Measurements from ENCODE around the gene TEX48.

Gene TEX48

GRCh38 chr9:114688379-114688778 is 6.4 kb upstream of the TEX48 start:
- ATAC-seq (ENCODE audit: low read depth), result no peak
- H3K4me3 ChIP-seq (ENCODE audit: severe bottlenecking), result no peak overlapping the region
- H3K36me3 ChIP-seq (ENCODE audit: low read depth), result no peaks in the 10 kb centered on the region
- H3K4me1 ChIP-seq (ENCODE audit: insufficient read depth, poor library complexity, severe bottlenecking), result peaks cover 23% of the 10 kb centered on the region
- no peak for DNase-seq (ENCODE audit: low spot score)
- no peaks in the 10 kb centered on the region for H3K9me3 ChIP-seq (ENCODE audit: severe bottlenecking)
- TF ChIP-seq CTCF (IDR thresholded peaks at IDR 0.05; ENCODE audit: poor library complexity, severe bottlenecking), result no peak
- H3K27ac ChIP-seq (ENCODE audit: poor library complexity, severe bottlenecking), result no peak overlapping the region
- H3K27me3 ChIP-seq (ENCODE audit: insufficient read depth, poor library complexity, severe bottlenecking), result no peaks in the 10 kb centered on the region

GRCh38 chr9:114687034-114687433 is 5.0 kb upstream of the TEX48 start:
- ATAC-seq (ENCODE audit: low read depth) (peak; percentile 26; the same call in 1 of the 3 replicates), DNase-seq (ENCODE audit: low spot score) (no peak)
- Histone ChIP-seq H3K27me3 (ENCODE audit: insufficient read depth, poor library complexity, severe bottlenecking) (no peaks in the 10 kb centered on the region), H3K9me3 (ENCODE audit: severe bottlenecking) (no peaks in the 10 kb centered on the region), H3K4me3 (ENCODE audit: severe bottlenecking) (no peak overlapping the region), H3K27ac (ENCODE audit: poor library complexity, severe bottlenecking) (peak overlapping the region; percentile 3), H3K36me3 (ENCODE audit: low read depth) (no peaks in the 10 kb centered on the region), H3K4me1 (ENCODE audit: insufficient read depth, poor library complexity, severe bottlenecking) (peaks cover 21% of the 10 kb centered on the region)
- no peak for TF ChIP-seq CTCF (IDR thresholded peaks at IDR 0.05; ENCODE audit: poor library complexity, severe bottlenecking)

GRCh38 chr9:114685951-114686350 is 4.0 kb upstream of the TEX48 start:
- no peaks in the 10 kb centered on the region for H3K9me3 ChIP-seq (ENCODE audit: severe bottlenecking)
- no peak for DNase-seq (ENCODE audit: low spot score)
- no peak for TF ChIP-seq CTCF (IDR thresholded peaks at IDR 0.05; ENCODE audit: poor library complexity, severe bottlenecking)
- no peak overlapping the region for H3K4me3 ChIP-seq (ENCODE audit: severe bottlenecking)
- no peak for ATAC-seq (ENCODE audit: low read depth)
- no peak overlapping the region for H3K27ac ChIP-seq (ENCODE audit: poor library complexity, severe bottlenecking)
- H3K36me3 ChIP-seq (ENCODE audit: low read depth), result no peaks in the 10 kb centered on the region
- peaks cover 15% of the 10 kb centered on the region for H3K4me1 ChIP-seq (ENCODE audit: insufficient read depth, poor library complexity, severe bottlenecking)
- no peaks in the 10 kb centered on the region for H3K27me3 ChIP-seq (ENCODE audit: insufficient read depth, poor library complexity, severe bottlenecking)

GRCh38 chr9:114684036-114684435 is 2.0 kb upstream of the TEX48 start:
- no peak overlapping the region for H3K4me3 ChIP-seq (ENCODE audit: severe bottlenecking)
- H3K9me3 ChIP-seq (ENCODE audit: severe bottlenecking), result no peaks in the 10 kb centered on the region
- peaks cover 7% of the 10 kb centered on the region for H3K4me1 ChIP-seq (ENCODE audit: insufficient read depth, poor library complexity, severe bottlenecking)
- H3K27me3 ChIP-seq (ENCODE audit: insufficient read depth, poor library complexity, severe bottlenecking), result no peaks in the 10 kb centered on the region
- H3K27ac ChIP-seq (ENCODE audit: poor library complexity, severe bottlenecking), result no peak overlapping the region
- no peak for TF ChIP-seq CTCF (IDR thresholded peaks at IDR 0.05; ENCODE audit: poor library complexity, severe bottlenecking)
- H3K36me3 ChIP-seq (ENCODE audit: low read depth), result no peaks in the 10 kb centered on the region
- ATAC-seq (ENCODE audit: low read depth), result no peak
- no peak for DNase-seq (ENCODE audit: low spot score)

- Histone ChIP-seq H3K9me3 (ENCODE audit: severe bottlenecking) (no peaks in the 10 kb centered on the region), H3K27ac (ENCODE audit: poor library complexity, severe bottlenecking) (no peak overlapping the region), H3K4me3 (ENCODE audit: severe bottlenecking) (no peak overlapping the region), H3K4me1 (ENCODE audit: insufficient read depth, poor library complexity, severe bottlenecking) (peaks cover 18% of the 10 kb centered on the region), H3K27me3 (ENCODE audit: insufficient read depth, poor library complexity, severe bottlenecking) (no peaks in the 10 kb centered on the region), H3K36me3 (ENCODE audit: low read depth) (no peaks in the 10 kb centered on the region)
- ATAC-seq (ENCODE audit: low read depth) (no peak), DNase-seq (ENCODE audit: low spot score) (no peak)
- TF ChIP-seq CTCF (IDR thresholded peaks at IDR 0.05; ENCODE audit: poor library complexity, severe bottlenecking), result no peak
Measured at GRCh38 chr9:114682846-114683245, 854 bp upstream of the TEX48 start.
